HepG2 (cell line): ENCODE measurements around the gene F12.

Source experiments
- EZH2 ChIP-seq: conservative IDR thresholded peaks from 2 replicates; pipeline ENCODE4 v1.6.1; 2012; ENCODE audit warnings: mild to moderate bottlenecking, low read depth, low read length, moderate library complexity
- MAFK ChIP-seq, 2 experiments: IDR thresholded peaks in 1 of 2; conservative IDR thresholded peaks in 1 of 2; 2 replicates each; pipeline ENCODE4 v1.6.1; 2011; ENCODE audit warnings: improper control_type of control experiment in 2 of 2, low read length in 2 of 2
- ZMAT3 ChIP-seq: sonication (generic); formaldehyde crosslinking; conservative IDR thresholded peaks from 2 replicates; pipeline ENCODE4 v1.7.0; 2021; ENCODE audit warnings: missing genetic modification reagents
- TF ChIP-seq, protein P1 (sequence below), 2 experiments: sonication (generic) in 1 of 2; formaldehyde crosslinking in 1 of 2; IDR thresholded peaks; 2 replicates each; pipeline versions ENCODE4 v1.5.1 to v1.6.1; 2011 to 2020; ENCODE audit warnings: borderline replicate concordance in 1 of 2, low read depth in 1 of 2, low read length in 1 of 2, mild to moderate bottlenecking in 1 of 2, missing genetic modification reagents in 1 of 2, moderate library complexity in 1 of 2

DNA sequence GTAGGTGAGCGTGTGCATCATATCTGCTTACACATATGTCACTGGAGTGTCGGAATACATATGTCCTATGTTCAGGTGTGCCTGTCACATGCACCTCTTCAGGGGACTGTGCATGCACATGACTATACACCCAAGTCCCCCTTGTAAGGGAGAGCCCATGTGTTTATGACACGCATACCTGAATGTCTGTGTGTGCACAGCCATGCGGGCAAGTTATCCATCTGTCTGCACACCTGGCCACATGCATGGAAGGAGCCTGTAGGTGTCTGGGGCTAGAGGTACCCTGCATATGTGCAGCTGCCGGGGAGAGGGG, 52.3 kb downstream of the F12 start:
- TF ChIP-seq, protein P1, sequence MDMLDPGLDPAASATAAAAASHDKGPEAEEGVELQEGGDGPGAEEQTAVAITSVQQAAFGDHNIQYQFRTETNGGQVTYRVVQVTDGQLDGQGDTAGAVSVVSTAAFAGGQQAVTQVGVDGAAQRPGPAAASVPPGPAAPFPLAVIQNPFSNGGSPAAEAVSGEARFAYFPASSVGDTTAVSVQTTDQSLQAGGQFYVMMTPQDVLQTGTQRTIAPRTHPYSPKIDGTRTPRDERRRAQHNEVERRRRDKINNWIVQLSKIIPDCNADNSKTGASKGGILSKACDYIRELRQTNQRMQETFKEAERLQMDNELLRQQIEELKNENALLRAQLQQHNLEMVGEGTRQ (IDR thresholded peaks at IDR 0.05; ENCODE audit: low read depth, low read length) = no peak
- TF ChIP-seq, protein P1 (CRISPR knock-in tag; IDR thresholded peaks at IDR 0.05; ENCODE audit: borderline replicate concordance) = no peak
- no peak for TF ChIP-seq ZMAT3 (CRISPR knock-in tag)
- TF ChIP-seq MAFK (conservative IDR thresholded peaks at IDR 0.05 in 1 of 2, IDR thresholded peaks at IDR 0.05 in 1 of 2; ENCODE audit: low read length in 2 of 2) = no peak
- TF ChIP-seq EZH2 = no peak
